Measurements from ENCODE around the gene CDC42SE1. TPM values are rescaled to one million over a fixed set of nuclear protein-coding genes. Genes with fewer than 3 reads are reported as not detected.
A peak's percentile ranks its signal among the peaks of the same experiment; 100 is the strongest.

The CDC42SE1 gene, protein sequence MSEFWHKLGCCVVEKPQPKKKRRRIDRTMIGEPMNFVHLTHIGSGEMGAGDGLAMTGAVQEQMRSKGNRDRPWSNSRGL
- 118 TPM for total RNA-seq

DNA sequence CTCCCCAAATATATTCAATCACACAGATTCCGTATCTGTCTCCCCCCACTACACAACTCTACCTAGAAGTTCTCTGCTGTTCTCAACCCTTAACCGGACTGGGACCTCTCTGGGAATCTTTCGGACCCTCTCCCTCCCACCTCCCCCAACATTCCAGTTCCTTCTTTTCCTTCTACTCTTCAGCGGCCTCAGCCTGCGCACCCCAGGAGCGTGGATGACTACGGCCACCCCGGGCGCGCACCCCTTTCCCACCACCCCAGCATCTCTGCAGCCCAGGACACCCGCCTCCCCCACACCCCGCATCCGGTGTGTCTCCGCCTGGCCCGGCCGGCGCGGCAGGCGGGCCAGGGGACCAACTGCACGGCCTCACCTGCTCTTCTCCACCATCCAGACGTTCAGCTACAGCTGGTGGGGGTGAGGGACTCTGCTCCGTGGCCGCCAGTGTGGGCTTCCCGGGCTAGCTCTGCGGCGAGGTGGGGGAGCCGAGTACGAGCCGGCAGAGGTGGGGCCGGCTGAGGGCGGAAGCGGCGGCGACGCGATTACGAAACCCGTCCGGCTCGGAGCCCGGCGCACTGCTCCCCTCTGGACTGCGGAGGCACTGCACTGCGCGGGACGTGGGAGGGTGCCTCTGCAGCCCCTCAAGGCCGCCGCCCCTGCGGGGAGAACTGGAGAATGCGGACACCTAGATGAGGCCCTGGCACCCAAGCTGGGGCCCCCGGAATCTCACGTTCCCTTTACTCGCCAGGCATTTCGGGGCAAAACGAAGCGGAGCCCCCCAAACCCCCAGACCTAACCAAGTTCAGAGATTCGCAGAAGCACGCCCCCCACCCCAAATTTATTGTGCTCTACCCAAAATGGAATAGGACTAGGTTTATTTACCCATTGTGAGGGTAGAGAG is at the start of gene CDC42SE1:
TSS of gene CDC42SE1 (minus strand) at position 514 of the 898 bp plus-strand sequence. CDS start 3,892 bp downstream, outside the sequence.
- ATAC-seq: peak; percentile 86

DNA sequence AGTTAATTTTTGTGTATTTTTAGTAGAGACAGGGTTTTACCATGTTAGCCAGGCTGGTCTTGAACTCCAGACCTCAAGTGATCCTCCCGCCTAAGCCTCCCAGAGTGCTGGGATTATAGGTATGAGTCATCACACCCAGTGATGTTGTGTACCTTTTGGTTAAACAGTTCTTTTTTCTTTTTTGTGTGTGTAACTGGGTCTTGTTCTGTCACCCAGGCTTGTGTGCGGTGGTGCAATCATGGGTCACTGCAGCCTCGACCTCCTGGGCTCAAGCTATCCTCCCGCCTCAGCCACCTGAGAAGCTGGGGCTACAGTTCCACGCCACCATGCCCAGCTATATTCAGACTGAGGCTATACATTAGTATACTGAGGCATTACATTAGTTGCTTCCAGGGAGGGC is 48.9 kb upstream of the CDC42SE1 start:
- ATAC-seq: no peak

- ATAC-seq: peak; percentile 26
Measured at GRCh38 chr1:151106894-151107293, 47.5 kb upstream of the CDC42SE1 start.

- no peak for ATAC-seq
Measured at GRCh38 chr1:151104630-151105029, 45.2 kb upstream of the CDC42SE1 start.

GRCh38 chr1:151098126-151098525 is 38.7 kb upstream of the CDC42SE1 start:
- ATAC-seq: no peak

DNA sequence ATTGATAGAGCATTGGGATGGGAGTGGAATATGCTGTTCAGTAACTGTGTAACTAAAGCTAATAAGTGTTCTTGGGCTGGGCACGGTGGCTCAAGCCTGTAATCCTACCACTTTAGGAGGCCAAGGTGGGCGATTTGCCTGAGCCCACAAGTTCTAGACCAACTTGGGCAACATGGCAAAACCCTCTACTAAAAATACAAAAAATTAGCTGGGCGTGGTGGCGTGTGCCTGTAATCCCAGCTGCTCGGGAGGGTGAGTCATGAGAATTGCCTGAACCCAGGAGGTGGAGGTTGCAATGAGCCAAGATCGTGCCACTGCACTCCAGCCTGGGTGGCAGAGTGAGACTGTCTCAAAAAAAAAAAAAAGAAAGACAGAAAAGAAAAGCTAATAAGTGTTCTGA is 38.0 kb upstream of the CDC42SE1 start:
- ATAC-seq: peak; percentile 10

DNA sequence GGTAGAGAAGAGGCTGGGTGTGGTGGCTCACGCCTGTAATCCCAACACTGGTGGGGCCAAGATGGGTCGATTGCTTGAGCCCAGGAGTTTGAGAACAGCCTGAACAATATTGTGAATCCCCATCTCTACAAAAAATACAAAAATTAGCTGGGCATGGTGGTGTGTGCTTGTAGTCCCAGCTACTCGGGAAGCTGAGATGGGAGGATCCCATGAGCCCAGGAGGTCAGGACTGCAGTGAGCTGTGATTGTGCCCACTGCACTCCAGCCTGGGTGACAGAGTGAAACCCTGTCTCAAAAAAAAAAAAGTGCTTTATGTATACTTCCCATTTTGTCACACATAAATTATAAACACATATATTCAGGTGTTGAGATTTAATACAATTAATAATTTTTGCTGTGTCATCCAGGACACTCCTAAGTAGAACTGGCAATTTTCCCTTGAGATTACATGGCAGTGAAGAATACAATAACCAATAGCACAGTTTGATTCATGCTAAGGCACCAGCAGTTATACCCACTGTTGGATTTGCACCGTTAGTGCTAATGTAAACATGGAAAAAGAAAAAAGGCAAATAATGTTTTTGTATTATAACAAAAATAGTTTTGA is 26.6 kb upstream of the CDC42SE1 start:
- ATAC-seq: peak; percentile 42

DNA sequence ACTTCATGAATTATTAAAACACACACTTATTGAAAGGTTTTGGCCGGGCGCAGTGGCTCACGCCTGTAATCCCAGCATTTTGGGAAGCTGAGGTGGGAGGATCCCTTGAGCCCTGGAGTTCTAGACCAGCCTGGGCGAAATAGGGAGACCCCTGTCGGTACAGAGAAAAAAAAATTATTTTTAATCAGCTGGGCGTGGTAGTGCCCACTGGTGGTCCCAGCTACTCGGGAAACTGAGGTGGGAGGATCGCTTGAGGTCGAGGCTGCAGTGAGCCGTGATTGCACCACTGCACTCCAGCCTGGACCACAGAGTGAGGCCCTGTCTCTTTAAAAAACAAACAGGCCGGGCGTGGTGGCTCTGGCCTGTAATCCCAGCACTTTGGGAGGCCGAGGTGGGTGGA is 12.8 kb upstream of the CDC42SE1 start:
- ATAC-seq: no peak

DNA sequence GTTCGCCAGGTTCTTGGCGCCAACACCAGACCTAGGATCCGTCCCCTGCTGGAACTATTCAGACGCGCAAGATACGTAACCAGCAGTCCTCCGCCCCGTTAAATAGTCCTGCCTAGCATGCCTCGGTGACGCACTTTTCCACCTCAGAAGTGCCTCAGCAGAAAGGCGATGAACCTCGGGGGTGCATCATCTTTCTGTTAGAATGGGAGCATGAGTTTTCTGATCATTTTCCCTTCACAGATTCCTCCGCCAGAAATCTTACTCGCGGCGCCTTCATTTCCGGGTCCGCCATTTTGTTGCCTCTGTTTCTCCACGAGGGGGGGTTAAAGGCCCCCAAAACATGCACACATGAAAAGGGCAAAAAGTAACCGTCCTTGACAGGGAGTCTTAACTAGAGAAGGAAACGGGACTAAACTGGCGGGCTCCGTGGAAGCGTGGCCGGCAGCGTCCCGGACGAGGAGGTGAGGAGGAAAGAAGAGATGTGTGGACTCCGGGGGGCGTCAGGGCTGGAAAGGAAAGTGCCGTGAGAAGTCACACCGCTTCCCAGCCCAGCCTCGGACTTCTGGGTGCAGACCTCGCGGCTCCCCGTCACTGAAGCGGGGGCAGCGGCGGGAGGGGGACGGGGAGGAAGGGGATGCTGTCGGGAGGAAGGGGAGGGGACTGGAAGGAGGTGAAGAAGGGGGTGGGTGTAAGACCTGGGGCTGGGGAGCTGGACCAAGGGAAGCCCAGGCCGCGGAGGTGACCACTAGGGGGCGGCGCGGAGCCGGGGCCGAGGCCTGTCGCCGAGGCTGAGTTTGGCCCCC is 11.3 kb upstream of the CDC42SE1 start, which contains the start of gene GABPB2:
TSS of gene GABPB2 (plus strand) at position 288 of the 803 bp plus-strand sequence. CDS start 17,429 bp downstream, outside the sequence.
- peak; percentile 89 for ATAC-seq

DNA sequence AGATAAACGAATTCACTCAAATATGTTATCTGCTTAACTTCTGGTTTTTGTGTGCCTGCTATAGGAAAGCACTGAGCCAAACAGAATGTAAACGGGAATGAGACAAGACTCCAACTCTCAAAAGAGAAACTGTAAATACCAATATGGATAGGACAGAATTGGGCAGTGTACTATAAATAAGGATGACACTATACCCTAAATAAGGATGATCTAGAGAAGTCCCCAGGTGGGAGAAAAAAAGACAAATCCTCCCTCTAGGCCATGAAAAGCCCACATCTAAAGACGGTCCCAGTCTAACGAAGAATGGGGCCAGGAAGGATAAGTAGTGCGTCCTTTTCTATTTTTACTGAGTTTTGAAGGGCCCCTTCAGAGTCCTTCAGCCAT is 9.7 kb upstream of the CDC42SE1 start:
- ATAC-seq: no peak

- no peak for ATAC-seq
Measured at GRCh38 chr1:151067185-151067584, 7.8 kb upstream of the CDC42SE1 start.

GRCh38 chr1:151065089-151065645 is 5.7 kb upstream of the CDC42SE1 start:
- ATAC-seq: no peak

GRCh38 chr1:151062741-151063371 is 3.4 kb upstream of the CDC42SE1 start:
- ATAC-seq: no peak

GRCh38 chr1:151061704-151062103 is 2.3 kb upstream of the CDC42SE1 start:
- ATAC-seq: no peak

DNA sequence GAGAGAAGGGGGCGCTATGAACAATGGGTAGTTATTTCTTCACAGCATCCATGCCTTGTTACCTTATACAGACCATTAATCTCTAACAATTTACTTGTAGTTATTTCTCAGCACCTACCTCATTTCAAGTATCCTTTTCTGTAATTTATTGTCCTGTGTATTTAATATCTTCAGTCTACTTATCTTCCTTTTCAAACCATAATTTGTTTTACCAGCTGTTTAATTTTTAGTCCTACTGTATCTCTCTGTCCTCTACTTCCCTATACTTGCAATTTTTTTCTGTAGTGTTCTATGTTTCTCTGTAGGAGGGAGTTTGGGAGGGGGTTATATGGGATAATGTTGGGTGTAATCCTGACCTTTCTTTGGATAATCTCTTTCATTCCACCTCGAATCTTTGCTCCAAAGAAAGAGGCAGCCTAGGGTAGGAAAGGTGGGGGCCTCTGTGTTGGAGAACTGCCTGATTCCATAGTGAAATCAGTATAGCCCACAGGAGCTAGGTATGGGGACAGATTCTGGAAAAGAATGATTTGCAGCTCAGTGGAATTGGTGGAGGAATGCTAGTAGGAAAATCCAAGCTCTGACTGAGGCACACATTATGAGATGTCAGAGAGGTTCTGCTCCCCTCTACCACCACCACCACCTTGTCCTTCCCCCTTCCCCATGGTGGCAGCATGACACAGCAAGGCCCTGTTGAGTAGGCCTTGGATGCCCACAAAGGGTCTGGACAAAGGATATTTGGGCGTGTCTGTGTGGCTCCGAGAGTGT is 1.4 kb upstream of the CDC42SE1 start:
- ATAC-seq: no peak

- no peak for ATAC-seq
Measured at GRCh38 chr1:151060007-151060656, 710 bp upstream of the CDC42SE1 start, which contains the start of gene MLLT11. Gene MLLT11, plus strand, starts transcription at chr1:151060397. Its CDS starts 6,828 bp downstream, at chr1:151067225.

DNA sequence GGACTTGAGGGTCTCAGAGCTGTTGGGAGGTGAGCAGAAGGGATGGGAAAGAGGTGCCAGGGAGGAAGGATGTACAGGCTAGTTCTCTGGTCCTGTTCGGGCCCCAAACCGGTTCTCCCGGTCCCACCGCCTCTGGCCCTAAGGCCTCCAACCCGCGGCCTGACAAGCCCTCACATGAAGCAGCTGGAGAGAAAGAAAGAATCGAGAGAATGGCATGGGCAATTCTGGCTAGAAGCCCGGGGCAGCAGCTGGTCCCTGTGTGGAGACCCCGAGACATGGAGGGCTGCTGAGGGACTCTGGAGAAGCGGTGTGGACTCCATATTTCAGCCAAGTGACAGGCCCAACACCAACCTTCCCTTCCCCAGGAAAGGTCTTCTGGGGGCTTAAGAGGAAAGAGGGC is 730 bp downstream of the CDC42SE1 start:
- ATAC-seq: peak; percentile 83

GRCh38 chr1:151056149-151056548 is 3.3 kb downstream of the CDC42SE1 start:
- no peak for ATAC-seq

DNA sequence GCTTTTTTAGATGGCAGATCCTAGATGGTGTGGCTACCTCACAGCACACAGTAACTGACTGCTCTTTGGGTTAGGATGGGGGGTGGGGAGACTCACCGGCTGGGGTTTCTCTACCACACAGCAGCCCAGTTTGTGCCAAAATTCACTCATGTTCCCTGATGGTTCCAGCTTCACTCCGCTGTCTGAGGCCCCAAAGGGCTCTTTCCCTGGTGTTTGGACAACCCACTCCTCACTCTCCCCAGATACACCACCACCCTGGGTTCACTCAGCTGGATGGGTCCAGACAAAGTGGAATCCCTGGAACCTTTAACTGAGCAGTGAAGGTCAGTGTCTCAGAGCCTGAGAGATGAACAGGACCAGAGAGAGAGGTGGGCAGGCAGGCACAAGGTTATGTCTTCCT is 3.8 kb downstream of the CDC42SE1 start:
- ATAC-seq: no peak

DNA sequence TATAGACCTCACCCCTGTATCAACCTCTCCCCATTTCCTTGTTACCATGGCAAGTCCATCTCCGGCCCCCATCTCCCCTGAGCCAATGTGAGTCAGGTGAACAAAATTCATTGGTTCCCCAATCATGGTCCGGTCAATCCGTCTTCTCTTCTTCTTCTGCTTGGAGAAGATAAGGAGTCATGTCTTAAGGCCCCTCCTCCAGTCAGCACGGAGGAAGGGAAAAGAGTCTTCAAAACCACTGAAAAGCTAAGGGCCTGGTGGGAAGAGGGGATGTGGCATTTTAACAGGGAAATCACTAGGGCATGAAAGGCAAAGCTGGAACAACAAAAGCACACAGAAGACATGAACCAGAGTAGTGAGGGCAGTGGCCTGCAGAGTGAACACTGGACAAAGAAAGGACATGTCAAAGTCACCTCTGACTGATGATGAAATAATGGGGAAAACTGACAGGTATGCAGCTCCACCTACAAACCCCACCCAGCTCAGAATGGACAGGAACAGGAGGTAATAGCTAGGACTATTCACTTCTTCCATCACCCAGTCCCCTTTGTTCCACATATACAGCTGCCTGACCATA is 4.4 kb downstream of the CDC42SE1 start:
- peak; percentile 43 for ATAC-seq
